Colonic mucosa (tissue), 4 donors: ENCODE data around the gene C22orf42. TPM values are rescaled to one million over a fixed set of nuclear protein-coding genes. Genes with fewer than 3 reads are reported as not detected.
"Not testable (repeated sequence)": the region's sequence is repeated elsewhere in the genome, so short reads cannot be mapped to it uniquely, and the experiment has no call there.

Source experiments
- DNase-seq: peaks from one replicate; pipeline ENCODE4 v3.0.0-alpha.2; 2020
- H3K27ac ChIP-seq: fragments of 200-600 bp; one replicate; pipeline ENCODE4 v1.8.0; 2021
- H3K27me3 ChIP-seq: fragments of 200-600 bp; one replicate; pipeline ENCODE4 v1.8.0; 2021
- H3K36me3 ChIP-seq: fragments of 200-600 bp; one replicate; pipeline ENCODE4 v1.8.0; 2021
- H3K4me1 ChIP-seq: fragments of 200-600 bp; one replicate; pipeline ENCODE4 v1.8.0; 2021; ENCODE audit warnings: mild to moderate bottlenecking
- H3K4me3 ChIP-seq: fragments of 200-600 bp; one replicate; pipeline ENCODE4 v1.8.0; 2021
- H3K9ac ChIP-seq, 2 donors: one replicate each; pipeline ENCODE4 v1.7.0; 2013; ENCODE audit warnings: control low read depth in 2 of 2, low read depth in 2 of 2, low read length in 2 of 2
- H3K9me3 ChIP-seq: fragments of 200-600 bp; one replicate; pipeline ENCODE4 v1.8.0; 2021
- intact Hi-C: fragments of 100-400 bp; cut with DNase I; formaldehyde crosslinking; loops from one replicate; pipeline ENCODE4 v1.14.1; 2022
- total RNA-seq, 2 donors: library from RNA; stranded (reverse); fragmentation: NEBNext Ultra II Directional in 1 of 2; extraction: Animal tissue kit (Norgen Biotek cat#: 25700) in 1 of 2; gene quantifications; one replicate each; pipeline ENCODE4 v1.2.1, GENCODE V29; 2021
- TF ChIP-seq, protein P1 (sequence below): fragments of 200-600 bp; IDR thresholded peaks from one replicate; pipeline ENCODE4 v1.8.0; 2022; ENCODE audit warnings: antibody characterized with exemption, mild to moderate bottlenecking
- donor health status: healthy.
- donor health status: DM: no; HTN: no; CAD: no.
- donor health status: DM: no; HTN: no; CAD: no.

Gene C22orf42
- total RNA-seq, 2 donors from 2014 or later: not detected

DNA sequence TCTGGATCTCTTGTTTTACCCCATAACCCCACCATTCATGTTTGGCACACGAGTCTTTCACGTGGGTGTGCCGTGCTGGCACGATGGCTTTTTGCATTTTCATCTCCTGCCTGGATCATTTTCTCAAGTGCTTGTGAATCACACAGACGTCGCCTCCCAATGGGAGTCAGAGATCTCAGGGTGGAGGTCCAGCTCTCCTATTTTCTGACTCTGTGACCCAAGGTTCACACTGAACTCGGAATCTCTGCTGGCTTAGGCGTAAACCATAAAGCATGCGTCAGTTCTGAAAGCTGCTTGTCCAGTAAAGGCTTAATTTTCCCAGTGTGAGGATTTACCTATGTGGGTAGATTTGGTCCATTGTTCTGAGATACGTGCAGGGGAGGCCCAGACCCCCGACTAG lies 16.0 kb upstream of the C22orf42 start:
- no peak overlapping the region for H3K4me3 ChIP-seq
- no peaks in the 10 kb centered on the region for H3K36me3 ChIP-seq
- H3K27ac ChIP-seq: no peak overlapping the region
- no peaks in the 10 kb centered on the region for H3K4me1 ChIP-seq
- H3K27me3 ChIP-seq: peaks cover 12% of the 10 kb centered on the region
- DNase-seq: no peak
- intact Hi-C loops: no loop called here
- H3K9me3 ChIP-seq: no peaks in the 10 kb centered on the region
- no peak overlapping the region for H3K9ac ChIP-seq
- TF ChIP-seq, protein P1, sequence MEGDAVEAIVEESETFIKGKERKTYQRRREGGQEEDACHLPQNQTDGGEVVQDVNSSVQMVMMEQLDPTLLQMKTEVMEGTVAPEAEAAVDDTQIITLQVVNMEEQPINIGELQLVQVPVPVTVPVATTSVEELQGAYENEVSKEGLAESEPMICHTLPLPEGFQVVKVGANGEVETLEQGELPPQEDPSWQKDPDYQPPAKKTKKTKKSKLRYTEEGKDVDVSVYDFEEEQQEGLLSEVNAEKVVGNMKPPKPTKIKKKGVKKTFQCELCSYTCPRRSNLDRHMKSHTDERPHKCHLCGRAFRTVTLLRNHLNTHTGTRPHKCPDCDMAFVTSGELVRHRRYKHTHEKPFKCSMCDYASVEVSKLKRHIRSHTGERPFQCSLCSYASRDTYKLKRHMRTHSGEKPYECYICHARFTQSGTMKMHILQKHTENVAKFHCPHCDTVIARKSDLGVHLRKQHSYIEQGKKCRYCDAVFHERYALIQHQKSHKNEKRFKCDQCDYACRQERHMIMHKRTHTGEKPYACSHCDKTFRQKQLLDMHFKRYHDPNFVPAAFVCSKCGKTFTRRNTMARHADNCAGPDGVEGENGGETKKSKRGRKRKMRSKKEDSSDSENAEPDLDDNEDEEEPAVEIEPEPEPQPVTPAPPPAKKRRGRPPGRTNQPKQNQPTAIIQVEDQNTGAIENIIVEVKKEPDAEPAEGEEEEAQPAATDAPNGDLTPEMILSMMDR: no peak

DNA sequence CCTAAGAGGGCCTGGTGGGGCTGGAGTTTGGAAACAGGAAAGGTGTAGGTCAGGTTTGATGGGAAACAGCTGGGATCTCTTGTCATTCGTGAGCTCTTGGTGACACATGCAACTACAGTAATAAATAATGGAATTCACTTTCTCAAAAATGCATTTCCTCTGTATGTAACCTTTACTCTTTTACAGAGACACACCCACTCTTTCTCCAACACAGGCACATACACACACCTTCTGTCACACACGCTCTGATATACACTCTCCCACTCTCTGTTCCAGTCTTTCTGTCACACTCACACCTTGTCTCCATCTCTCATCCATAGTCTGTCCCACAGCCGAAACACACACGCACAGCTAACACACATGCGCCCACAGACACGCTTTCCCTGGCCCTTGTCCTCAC lies 6.6 kb upstream of the C22orf42 start:
- H3K9me3 ChIP-seq: no peaks in the 10 kb centered on the region
- H3K27me3 ChIP-seq: no peaks in the 10 kb centered on the region
- DNase-seq: no peak
- H3K4me3 ChIP-seq: no peak overlapping the region
- H3K27ac ChIP-seq: no peak overlapping the region
- TF ChIP-seq, protein P1: no peak
- H3K36me3 ChIP-seq: no peaks in the 10 kb centered on the region
- intact Hi-C loops: no loop called here
- H3K4me1 ChIP-seq: no peaks in the 10 kb centered on the region
- H3K9ac ChIP-seq: no peak overlapping the region

DNA sequence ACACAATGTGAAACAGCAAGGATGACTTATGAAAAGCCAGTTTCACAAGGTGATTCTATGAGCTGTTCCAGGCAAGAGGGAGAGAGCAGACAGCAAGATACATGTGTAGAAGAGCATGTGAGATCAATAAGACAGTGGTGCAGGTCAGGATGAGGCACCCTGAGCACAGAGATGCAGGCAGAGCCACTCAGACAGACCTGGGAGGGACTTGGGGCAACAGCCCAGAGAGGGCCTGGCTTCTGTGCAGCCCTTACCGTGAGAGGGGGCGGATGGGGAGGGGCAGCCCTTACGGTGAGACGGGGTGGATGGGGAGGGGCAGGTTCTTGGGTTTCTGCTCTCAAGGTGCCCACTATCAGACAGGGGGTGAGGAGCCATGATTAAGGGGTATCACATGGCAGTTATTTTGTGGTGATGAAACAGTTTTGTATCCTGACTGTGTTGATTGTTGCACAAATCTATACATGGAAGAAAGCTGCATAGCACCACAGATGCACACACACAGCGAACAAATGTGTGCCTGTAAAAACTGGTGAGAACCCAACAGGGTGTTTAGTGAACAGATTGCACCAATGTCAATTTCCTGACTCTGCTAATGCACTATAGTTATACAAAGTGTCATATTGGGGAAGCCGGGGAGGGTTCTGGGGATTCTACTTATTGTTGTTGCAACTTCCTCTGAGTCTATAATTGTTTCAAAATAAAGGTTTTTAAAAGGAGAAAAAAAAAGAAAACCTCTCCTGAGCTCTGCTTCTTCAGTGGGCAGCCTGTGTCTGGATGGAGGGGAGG lies 5.2 kb upstream of the C22orf42 start:
- TF ChIP-seq, protein P1: no peak
- no peak for DNase-seq
- no peaks in the 10 kb centered on the region for H3K27me3 ChIP-seq
- no peaks in the 10 kb centered on the region for H3K36me3 ChIP-seq
- intact Hi-C loops: no loop called here
- no peaks in the 10 kb centered on the region for H3K4me1 ChIP-seq
- H3K9ac ChIP-seq: no peak overlapping the region
- H3K27ac ChIP-seq: no peak overlapping the region
- H3K4me3 ChIP-seq: no peak overlapping the region
- H3K9me3 ChIP-seq: no peaks in the 10 kb centered on the region

DNA sequence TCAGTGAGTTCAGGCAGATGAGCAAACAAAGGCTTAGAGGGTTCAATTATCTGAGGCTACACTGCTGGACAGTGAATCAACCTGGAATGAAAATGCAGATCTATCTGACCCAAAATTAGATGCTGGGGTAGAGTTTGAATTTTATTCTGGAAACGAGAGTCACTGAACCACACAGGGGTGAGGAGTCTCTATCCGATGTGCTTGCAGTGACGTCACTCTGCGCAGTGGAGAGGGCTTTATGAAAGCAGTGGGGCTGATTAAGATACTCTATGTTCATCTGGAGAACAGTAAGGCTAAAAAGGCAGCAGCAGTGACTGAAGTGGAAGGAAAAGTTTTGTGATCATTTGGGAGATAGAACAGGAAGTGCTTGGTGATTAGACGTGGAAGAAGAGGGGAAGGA lies 1.3 kb upstream of the C22orf42 start:
- H3K27me3 ChIP-seq, DNase-seq, H3K36me3 ChIP-seq, H3K4me3 ChIP-seq, H3K4me1 ChIP-seq, H3K27ac ChIP-seq, H3K9me3 ChIP-seq, intact Hi-C loops, H3K9ac ChIP-seq: not testable (repeated sequence)

DNA sequence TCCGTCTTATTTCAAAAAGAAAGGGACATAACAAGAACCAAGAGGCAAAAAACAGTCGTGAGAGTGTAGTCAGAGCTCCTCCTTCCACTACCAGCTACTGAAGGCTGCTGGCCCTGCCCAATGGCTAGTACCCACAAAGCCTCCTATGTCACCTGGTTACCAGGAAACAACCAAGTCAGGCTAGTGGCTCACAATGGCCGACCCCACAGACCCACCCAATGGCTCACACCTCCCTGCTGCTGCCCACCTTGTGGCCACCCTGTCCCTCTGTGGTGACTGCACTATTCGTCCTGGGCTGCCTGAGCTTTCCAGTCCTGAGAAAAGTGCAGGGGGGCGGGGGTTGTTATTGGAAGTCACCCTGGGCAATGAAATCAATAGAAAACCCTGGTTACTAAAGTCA lies 1.5 kb downstream of the C22orf42 start:
- DNase-seq, H3K4me1 ChIP-seq, H3K9me3 ChIP-seq, H3K36me3 ChIP-seq, H3K9ac ChIP-seq, H3K4me3 ChIP-seq, intact Hi-C loops, H3K27ac ChIP-seq, H3K27me3 ChIP-seq: not testable (repeated sequence)

DNA sequence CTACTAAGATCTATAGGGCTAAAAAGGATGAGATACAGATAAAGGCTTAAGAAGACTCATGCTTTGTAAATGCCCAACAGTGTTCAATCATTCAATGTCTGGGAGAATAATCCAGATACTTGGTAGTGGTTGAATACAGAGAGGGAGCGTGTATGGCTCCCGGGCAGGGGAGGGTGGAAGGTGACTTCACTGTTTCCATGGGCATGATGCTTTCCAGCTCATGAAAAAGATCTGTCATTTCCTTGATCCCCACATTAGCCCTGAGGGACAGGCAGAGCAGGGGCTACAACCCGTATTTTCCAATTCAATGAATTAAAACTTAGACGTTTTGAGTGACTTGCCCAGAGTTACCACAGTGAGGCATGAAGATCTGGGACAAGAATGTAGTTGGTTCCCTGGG lies 4.4 kb downstream of the C22orf42 start:
- H3K4me3 ChIP-seq, H3K9ac ChIP-seq, H3K27ac ChIP-seq, H3K36me3 ChIP-seq, H3K27me3 ChIP-seq, H3K4me1 ChIP-seq, intact Hi-C loops, DNase-seq, H3K9me3 ChIP-seq: not testable (repeated sequence)

DNA sequence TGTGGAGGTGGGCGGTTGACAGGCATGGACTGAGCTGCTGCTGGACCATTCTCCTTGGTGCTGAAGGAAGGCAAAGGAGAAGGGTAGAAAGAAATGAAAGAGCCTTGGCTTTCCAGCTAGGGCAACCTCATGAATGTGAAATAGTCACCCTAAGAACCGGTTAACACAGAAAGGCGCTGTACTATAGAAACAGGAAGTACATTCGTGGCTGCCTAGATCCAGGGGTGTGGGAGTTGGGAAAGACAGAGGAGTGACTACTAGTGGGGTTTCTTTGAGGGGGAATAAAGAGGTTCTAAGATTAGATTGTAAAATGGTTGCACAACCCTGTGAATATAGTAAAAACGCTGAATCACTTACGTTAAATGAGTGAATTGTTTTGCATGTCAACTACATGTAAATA lies 7.5 kb downstream of the C22orf42 start:
- H3K36me3 ChIP-seq, H3K27me3 ChIP-seq, intact Hi-C loops, H3K4me1 ChIP-seq, H3K9me3 ChIP-seq, H3K27ac ChIP-seq, DNase-seq, H3K9ac ChIP-seq, H3K4me3 ChIP-seq: not testable (repeated sequence)

DNA sequence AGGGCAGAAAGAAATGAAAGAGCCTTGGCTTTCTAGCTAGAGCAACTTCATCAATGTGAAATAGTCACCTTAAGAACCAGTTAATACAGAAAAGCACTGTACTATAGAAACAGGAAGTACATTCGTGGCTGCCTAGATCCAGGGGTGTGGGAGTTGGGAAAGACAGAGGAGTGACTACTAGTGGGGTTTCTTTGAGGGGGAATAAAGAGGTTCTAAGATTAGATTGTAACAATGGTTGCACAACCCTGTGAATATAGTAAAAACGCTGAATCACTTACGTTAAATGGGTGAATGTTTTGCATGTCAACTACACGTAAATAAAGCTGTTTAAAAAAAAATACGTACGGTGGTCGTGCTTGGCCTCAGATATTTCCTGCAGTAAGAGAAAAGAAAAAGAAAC lies 8.5 kb downstream of the C22orf42 start:
- not testable (repeated sequence) for H3K4me3 ChIP-seq

DNA sequence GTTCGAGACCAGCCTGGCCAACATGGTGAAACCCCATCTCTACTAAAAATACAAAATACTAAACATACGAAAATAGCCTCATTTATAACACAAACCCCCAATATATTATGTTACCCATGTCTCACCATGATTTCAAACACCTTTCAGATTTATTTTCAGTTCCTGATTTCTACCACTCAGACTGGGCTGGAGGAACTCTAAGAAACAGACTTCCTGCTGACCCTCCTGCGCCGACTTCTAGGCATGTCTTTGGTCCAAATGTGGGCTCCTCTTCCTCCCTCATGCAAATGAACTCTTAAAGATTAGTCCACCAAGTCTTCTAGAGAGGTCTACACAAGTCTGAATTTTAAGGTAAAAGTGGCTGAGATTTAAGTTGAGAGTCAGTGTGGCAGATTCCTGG lies 10.7 kb downstream of the C22orf42 start:
- H3K4me3 ChIP-seq, intact Hi-C loops, H3K27me3 ChIP-seq, DNase-seq, H3K4me1 ChIP-seq, H3K9ac ChIP-seq, H3K36me3 ChIP-seq, H3K27ac ChIP-seq, H3K9me3 ChIP-seq: not testable (repeated sequence)

More for the DNA sequence above, 8.5 kb downstream of the C22orf42 start:
- intact Hi-C loops, H3K36me3 ChIP-seq, H3K9me3 ChIP-seq, H3K9ac ChIP-seq, DNase-seq, H3K27ac ChIP-seq, H3K27me3 ChIP-seq, H3K4me1 ChIP-seq: not testable (repeated sequence)

DNA sequence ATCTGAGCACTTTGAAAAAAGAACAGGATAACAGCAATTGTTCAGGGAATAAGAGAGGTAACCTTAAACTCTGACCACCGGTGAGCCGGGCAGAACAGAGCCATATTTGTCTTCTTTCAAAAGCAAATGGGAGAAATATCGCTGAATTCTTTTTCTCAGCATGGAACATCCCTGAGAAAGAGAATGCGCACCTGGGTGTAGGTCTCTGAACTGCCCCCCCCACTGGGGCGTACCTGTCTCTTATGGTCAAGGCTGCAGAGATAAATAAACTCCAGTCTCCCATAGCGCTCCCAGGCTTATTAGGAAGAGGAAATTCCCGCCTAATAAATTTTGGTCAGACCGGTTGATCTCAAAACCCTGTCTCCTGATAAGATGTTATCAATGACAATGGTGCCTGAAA lies 12.0 kb downstream of the C22orf42 start:
- H3K27ac ChIP-seq, DNase-seq, H3K9me3 ChIP-seq, H3K27me3 ChIP-seq, H3K9ac ChIP-seq, H3K4me1 ChIP-seq, H3K4me3 ChIP-seq, intact Hi-C loops, H3K36me3 ChIP-seq: not testable (repeated sequence)
